ENCODE measurements around the gene ZBTB42. TPM values are rescaled to one million over a fixed set of nuclear protein-coding genes. Genes with fewer than 3 reads are reported as not detected.

ZBTB42 gene
- total RNA-seq, 1 donor from 2014 or later, result 2.2 TPM

DNA sequence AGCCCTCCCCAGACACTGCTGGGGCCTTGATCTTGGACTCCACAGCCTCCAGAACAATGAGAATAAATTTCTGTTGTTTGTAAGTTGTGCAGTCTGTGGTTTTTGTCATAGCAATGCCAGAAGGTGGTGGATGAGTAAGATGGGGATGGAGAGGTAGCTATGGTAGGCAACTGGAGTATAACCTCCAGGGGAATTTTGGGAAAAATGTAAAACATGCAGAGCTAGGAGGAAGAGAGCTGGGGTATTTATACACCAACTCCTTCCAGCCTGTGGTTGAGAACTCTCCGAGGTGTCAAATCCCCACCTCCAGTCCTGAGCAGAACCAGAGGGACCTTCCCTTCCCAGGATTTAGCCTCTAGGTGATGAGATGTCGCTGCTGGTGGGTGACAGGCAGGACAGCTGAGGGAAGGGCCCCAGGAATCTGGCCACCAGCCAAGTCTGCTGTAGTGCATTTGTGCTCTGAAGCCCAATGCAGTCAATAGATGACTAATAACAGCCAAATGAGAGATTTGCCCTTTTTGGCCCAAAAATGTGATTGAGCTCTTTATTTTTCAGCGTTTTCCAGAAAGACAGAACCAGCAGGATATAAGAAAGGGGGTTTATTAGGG, 45.0 kb downstream of the ZBTB42 start:
- Mint-ChIP-seq H3K9me3 (no peaks in the 10 kb centered on the region), H3K4me3 (no peak overlapping the region), H3K27me3 (ENCODE audit: low read depth) (peaks cover 85% of the 10 kb centered on the region), H3K4me1 (peaks cover 4% of the 10 kb centered on the region), H3K36me3 (ENCODE audit: low read depth) (no peaks in the 10 kb centered on the region), H3K27ac (ENCODE audit: unreplicated experiment) (no peak overlapping the region)
- TF ChIP-seq, protein P1, sequence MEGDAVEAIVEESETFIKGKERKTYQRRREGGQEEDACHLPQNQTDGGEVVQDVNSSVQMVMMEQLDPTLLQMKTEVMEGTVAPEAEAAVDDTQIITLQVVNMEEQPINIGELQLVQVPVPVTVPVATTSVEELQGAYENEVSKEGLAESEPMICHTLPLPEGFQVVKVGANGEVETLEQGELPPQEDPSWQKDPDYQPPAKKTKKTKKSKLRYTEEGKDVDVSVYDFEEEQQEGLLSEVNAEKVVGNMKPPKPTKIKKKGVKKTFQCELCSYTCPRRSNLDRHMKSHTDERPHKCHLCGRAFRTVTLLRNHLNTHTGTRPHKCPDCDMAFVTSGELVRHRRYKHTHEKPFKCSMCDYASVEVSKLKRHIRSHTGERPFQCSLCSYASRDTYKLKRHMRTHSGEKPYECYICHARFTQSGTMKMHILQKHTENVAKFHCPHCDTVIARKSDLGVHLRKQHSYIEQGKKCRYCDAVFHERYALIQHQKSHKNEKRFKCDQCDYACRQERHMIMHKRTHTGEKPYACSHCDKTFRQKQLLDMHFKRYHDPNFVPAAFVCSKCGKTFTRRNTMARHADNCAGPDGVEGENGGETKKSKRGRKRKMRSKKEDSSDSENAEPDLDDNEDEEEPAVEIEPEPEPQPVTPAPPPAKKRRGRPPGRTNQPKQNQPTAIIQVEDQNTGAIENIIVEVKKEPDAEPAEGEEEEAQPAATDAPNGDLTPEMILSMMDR (conservative IDR thresholded peaks at IDR 0.05), result no peak
- DNase-seq (ENCODE audit: low read depth, low spot score), result no peak

DNA sequence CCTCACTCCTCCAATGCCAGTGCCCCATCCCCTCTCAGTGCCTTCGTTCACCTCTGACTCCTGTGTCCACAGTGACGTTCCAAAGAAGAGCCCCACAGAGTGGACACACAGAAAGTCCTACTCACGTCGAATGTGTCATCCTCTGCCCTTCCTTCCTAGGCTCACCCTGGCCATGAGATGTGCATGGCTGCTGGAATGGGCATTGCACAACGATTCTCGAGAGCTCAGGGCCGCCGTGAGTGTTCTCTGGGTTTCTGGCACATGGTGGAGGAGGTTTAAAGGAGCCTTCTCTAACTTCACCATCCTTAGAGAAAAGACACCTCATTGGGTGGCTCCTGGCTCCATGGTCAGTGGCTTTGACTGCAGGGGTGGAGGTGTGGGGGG, 51.4 kb downstream of the ZBTB42 start:
- Mint-ChIP-seq H3K4me1 (peaks cover 4% of the 10 kb centered on the region), H3K27ac (ENCODE audit: unreplicated experiment) (peak overlapping the region; percentile 45), H3K36me3 (ENCODE audit: low read depth) (no peaks in the 10 kb centered on the region), H3K9me3 (no peaks in the 10 kb centered on the region), H3K4me3 (no peak overlapping the region), H3K27me3 (ENCODE audit: low read depth) (peaks cover 54% of the 10 kb centered on the region)
- no peak for DNase-seq (ENCODE audit: low read depth, low spot score)
- TF ChIP-seq, protein P1 (conservative IDR thresholded peaks at IDR 0.05), result no peak

Other genes starting within 250 kb of the ZBTB42 start
- not detected in 2 replicates for gene C14orf180, start 221.3 kb upstream of the ZBTB42 start, total RNA-seq
- 19.4 and 20.2 TPM in 2 replicates for gene TMEM179, start 196.3 kb upstream of the ZBTB42 start, total RNA-seq
- gene INF2, start 111.5 kb upstream of the ZBTB42 start, total RNA-seq, result 60.6 and 61.7 TPM in 2 replicates
- gene ADSS1, start 76.9 kb upstream of the ZBTB42 start, total RNA-seq, result 4.4 and 5.0 TPM in 2 replicates
- 109 and 121 TPM in 2 replicates for gene SIVA1, start 48.0 kb upstream of the ZBTB42 start, total RNA-seq
- 179 and 191 TPM in 2 replicates for gene AKT1, start 5.4 kb upstream of the ZBTB42 start, total RNA-seq
- 14.0 and 14.4 TPM in 2 replicates for gene CEP170B, start 64.2 kb downstream of the ZBTB42 start, total RNA-seq
- gene PLD4, start 123.8 kb downstream of the ZBTB42 start, total RNA-seq, result 0.02 and 0.05 TPM in 2 replicates
- gene AHNAK2, start 177.3 kb downstream of the ZBTB42 start, total RNA-seq, result 1.4 TPM in 2 replicates
- 12.2 and 14.1 TPM in 2 replicates for gene CLBA1, start 184.7 kb downstream of the ZBTB42 start, total RNA-seq
- gene CDCA4, start 220.0 kb downstream of the ZBTB42 start, total RNA-seq, result 55.0 and 58.2 TPM in 2 replicates